HepG2 (cell line): ENCODE results near the gene EIF3J. TPM values are rescaled to one million over a fixed set of nuclear protein-coding genes. Genes with fewer than 3 reads are reported as not detected.

Experiments
- CBX1 ChIP-seq: IDR thresholded peaks from one replicate; pipeline ENCODE4 v1.6.1; 2016; ENCODE audit warnings: antibody characterized with exemption, low read depth
- FOXC1 ChIP-seq: sonication (generic); formaldehyde crosslinking; IDR thresholded peaks from 2 replicates; pipeline ENCODE4 v1.8.0; 2022; ENCODE audit warnings: mild to moderate bottlenecking, missing genetic modification reagents, borderline replicate concordance
- KDM4B ChIP-seq: sonication (generic); formaldehyde crosslinking; IDR thresholded peaks from 2 replicates; pipeline ENCODE4 v1.4.0; 2020; ENCODE audit warnings: missing genetic modification reagents
- KDM5B ChIP-seq: sonication (generic); formaldehyde crosslinking; IDR thresholded peaks from 2 replicates; pipeline ENCODE4 v1.4.0; 2020; ENCODE audit warnings: missing genetic modification reagents, mild to moderate bottlenecking, borderline replicate concordance
- KLF11 ChIP-seq: IDR thresholded peaks from 2 replicates; pipeline ENCODE4 v1.6.1; 2016; ENCODE audit warnings: missing compliant biosample characterization
- LCORL ChIP-seq, 2 experiments: fragments of 450-650 bp in 1 of 2; sonication (generic) in 1 of 2; formaldehyde crosslinking in 1 of 2; IDR thresholded peaks; 2 replicates each; pipeline versions ENCODE4 v1.5.0 to v1.6.1; 2017 to 2020; ENCODE audit warnings: antibody characterized with exemption in 1 of 2, missing genetic modification reagents in 1 of 2
- MED13 ChIP-seq: sonication (generic); formaldehyde crosslinking; IDR thresholded peaks from 2 replicates; pipeline ENCODE4 v1.5.0; 2020; ENCODE audit warnings: missing genetic modification reagents
- NFE2L2 ChIP-seq: fragments of 150-350 bp; IDR thresholded peaks from 2 replicates; pipeline ENCODE4 v1.6.1; 2014; ENCODE audit warnings: low read length
- PAF1 ChIP-seq: IDR thresholded peaks from 2 replicates; pipeline ENCODE4 v1.6.1; 2016; ENCODE audit warnings: missing genetic modification reagents, missing compliant biosample characterization
- PAXIP1 ChIP-seq: sonication (generic); formaldehyde crosslinking; conservative IDR thresholded peaks from 2 replicates; pipeline ENCODE4 v1.4.0; 2020; ENCODE audit warnings: mild to moderate bottlenecking, missing genetic modification reagents, moderate library complexity
- PCBP2 ChIP-seq: fragments of 200-400 bp; formaldehyde crosslinking; optimal IDR thresholded peaks from 2 replicates; pipeline ENCODE3; 2018; ENCODE audit warnings: low read length, low read depth; ENCODE audit not compliant: poor library complexity, severe bottlenecking
- SALL2 ChIP-seq: sonication (generic); formaldehyde crosslinking; IDR thresholded peaks from 2 replicates; pipeline ENCODE4 v1.8.1; 2023; ENCODE audit warnings: mild to moderate bottlenecking, missing genetic modification reagents, inconsistent platforms
- SNAPC4 ChIP-seq: sonication (generic); formaldehyde crosslinking; IDR thresholded peaks from 2 replicates; pipeline ENCODE4 v1.4.0; 2020; ENCODE audit warnings: mild to moderate bottlenecking, missing genetic modification reagents
- SSRP1 ChIP-seq: IDR thresholded peaks from 2 replicates; pipeline ENCODE4 v1.6.1; 2016; ENCODE audit warnings: control low read depth
- TBP ChIP-seq: sonication (generic); formaldehyde crosslinking; IDR thresholded peaks from 2 replicates; pipeline ENCODE4 v1.5.0; 2020; ENCODE audit warnings: missing genetic modification reagents
- ZMYM4 ChIP-seq: sonication (generic); formaldehyde crosslinking; IDR thresholded peaks from 2 replicates; pipeline ENCODE4 v1.8.1; 2023; ENCODE audit warnings: mild to moderate bottlenecking, missing genetic modification reagents
- ZNF569 ChIP-seq: sonication (generic); formaldehyde crosslinking; IDR thresholded peaks from 2 replicates; pipeline ENCODE4 v1.5.0; 2020; ENCODE audit warnings: mild to moderate bottlenecking, missing genetic modification reagents, moderate library complexity, borderline replicate concordance
- polyA plus RNA-seq, 8 experiments: library from polyadenylated mRNA; depleted of rRNA in 3 of 8; stranded (reverse) in 7 of 8; unstranded in 1 of 8; fragments of >200 nt; fragmentation: Illumina TruSeq in 4 of 8; extraction: Trizol in 4 of 8; gene quantifications; 2 replicates each; pipeline versions ENCODE4 v1.2.1 to v1.2.3, GENCODE V29; 2011 to 2016; ENCODE audit warnings: low read depth in 4 of 8, missing spikeins in 1 of 8, mixed read lengths in 1 of 8; ENCODE audit not compliant: insufficient read depth in 1 of 8
- total RNA-seq, 5 experiments: library from RNA; depleted of rRNA; stranded (reverse); fragments of >200 nt; fragmentation: Illumina TruSeq; extraction: Trizol; gene quantifications; 2 replicates each; pipeline ENCODE4 v1.2.3, GENCODE V29; 2016; ENCODE audit warnings: low read depth in 1 of 5
- TF ChIP-seq, protein P1 (sequence below): sonication (generic); formaldehyde crosslinking; IDR thresholded peaks from 2 replicates; pipeline ENCODE4 v1.9.0; 2022; ENCODE audit warnings: low read depth, missing genetic modification reagents
- TF ChIP-seq, protein P2 (sequence below): sonication (generic); formaldehyde crosslinking; IDR thresholded peaks from 2 replicates; pipeline ENCODE4 v1.5.0; 2020; ENCODE audit warnings: missing genetic modification reagents, mild to moderate bottlenecking, borderline replicate concordance

EIF3J gene
- total and polyA plus RNA-seq, 2 of the 13 experiments (the other 11 are each of a cell fraction or from before 2014, with no cell fraction given): 51.7 to 69.2 TPM

DNA sequence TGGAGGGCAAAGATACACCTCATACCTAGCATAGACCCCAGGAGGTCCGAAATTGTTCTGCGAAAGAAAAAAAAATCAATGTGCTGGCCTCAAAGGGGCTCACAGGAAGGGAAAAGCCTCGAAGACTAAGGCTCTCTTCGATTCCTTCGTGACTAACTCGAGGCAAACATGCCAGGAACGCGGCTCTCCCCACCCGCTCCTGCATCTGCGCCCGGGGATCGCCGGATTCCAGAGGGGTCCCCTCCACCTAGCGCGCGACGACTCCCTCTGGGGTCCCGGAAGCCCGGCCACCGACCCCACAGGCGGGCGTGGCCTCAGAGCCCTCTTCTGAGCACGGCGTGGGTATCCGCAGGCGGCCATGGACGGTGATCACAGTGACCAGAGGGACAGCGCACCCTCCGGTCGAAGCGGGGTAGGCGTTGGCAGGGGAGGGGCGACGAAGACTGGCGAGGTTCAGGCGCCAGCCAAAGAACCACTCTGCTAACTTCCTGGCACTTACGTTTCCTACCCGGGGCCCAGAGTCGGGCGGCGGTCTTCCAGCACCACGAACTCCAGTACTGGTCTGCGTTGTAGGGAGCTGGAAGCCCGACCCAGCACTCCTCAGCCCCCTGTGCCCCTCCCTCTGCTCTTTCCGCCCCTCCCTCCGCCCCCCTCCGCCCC lies 515 bp upstream of the EIF3J start (continued):
- TF ChIP-seq, protein P1, sequence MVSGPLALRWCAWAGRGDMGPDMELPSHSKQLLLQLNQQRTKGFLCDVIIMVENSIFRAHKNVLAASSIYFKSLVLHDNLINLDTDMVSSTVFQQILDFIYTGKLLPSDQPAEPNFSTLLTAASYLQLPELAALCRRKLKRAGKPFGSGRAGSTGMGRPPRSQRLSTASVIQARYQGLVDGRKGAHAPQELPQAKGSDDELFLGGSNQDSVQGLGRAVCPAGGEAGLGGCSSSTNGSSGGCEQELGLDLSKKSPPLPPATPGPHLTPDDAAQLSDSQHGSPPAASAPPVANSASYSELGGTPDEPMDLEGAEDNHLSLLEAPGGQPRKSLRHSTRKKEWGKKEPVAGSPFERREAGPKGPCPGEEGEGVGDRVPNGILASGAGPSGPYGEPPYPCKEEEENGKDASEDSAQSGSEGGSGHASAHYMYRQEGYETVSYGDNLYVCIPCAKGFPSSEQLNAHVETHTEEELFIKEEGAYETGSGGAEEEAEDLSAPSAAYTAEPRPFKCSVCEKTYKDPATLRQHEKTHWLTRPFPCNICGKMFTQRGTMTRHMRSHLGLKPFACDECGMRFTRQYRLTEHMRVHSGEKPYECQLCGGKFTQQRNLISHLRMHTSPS (CRISPR knock-in tag): peak; percentile 34; the same call in 1 of the 2 replicates
- no peak for TF ChIP-seq TBP (CRISPR knock-in tag)
- TF ChIP-seq SALL2 (CRISPR knock-in tag): peak; percentile 7; the same call in 1 of the 2 replicates
- no peak for TF ChIP-seq ZNF569 (CRISPR knock-in tag)
- TF ChIP-seq NFE2L2: no peak
- peak; percentile 4; the same call in 1 of the 2 replicates for TF ChIP-seq KDM4B
- TF ChIP-seq PCBP2: no peak
- TF ChIP-seq CBX1: no peak
- TF ChIP-seq KDM5B: no peak; the same call in 1 of the 2 replicates
- TF ChIP-seq SNAPC4 (CRISPR knock-in tag): peak; percentile 23; the same call in 1 of the 2 replicates
- no peak for TF ChIP-seq KLF11 (CRISPR knock-in tag)
- peak; percentile 47 for TF ChIP-seq ZMYM4
- TF ChIP-seq, protein P2, sequence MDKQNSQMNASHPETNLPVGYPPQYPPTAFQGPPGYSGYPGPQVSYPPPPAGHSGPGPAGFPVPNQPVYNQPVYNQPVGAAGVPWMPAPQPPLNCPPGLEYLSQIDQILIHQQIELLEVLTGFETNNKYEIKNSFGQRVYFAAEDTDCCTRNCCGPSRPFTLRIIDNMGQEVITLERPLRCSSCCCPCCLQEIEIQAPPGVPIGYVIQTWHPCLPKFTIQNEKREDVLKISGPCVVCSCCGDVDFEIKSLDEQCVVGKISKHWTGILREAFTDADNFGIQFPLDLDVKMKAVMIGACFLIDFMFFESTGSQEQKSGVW (CRISPR knock-in tag): no peak
- no peak for TF ChIP-seq FOXC1 (CRISPR knock-in tag)
- no peak for TF ChIP-seq PAF1 (CRISPR knock-in tag)
- TF ChIP-seq MED13 (CRISPR knock-in tag): no peak
- no peak for TF ChIP-seq LCORL (IDR thresholded peaks at IDR 0.05)
- no peak; the same call in none of the 2 replicates for TF ChIP-seq LCORL (CRISPR knock-in tag; IDR thresholded peaks at IDR 0.05)
- TF ChIP-seq SSRP1: peak; percentile 78; the same call in 1 of the 2 replicates
- TF ChIP-seq PAXIP1: 0 out of 2 replicates have a peak, but pooled peaks have one; percentile 36
